ENCODE data around the gene RALGAPA2. TPM values are rescaled to one million over a fixed set of nuclear protein-coding genes. Genes with fewer than 3 reads are reported as not detected.

Gene RALGAPA2
- total RNA-seq, 2 donors from 2014 or later, result 27.8 to 28.5 TPM

DNA sequence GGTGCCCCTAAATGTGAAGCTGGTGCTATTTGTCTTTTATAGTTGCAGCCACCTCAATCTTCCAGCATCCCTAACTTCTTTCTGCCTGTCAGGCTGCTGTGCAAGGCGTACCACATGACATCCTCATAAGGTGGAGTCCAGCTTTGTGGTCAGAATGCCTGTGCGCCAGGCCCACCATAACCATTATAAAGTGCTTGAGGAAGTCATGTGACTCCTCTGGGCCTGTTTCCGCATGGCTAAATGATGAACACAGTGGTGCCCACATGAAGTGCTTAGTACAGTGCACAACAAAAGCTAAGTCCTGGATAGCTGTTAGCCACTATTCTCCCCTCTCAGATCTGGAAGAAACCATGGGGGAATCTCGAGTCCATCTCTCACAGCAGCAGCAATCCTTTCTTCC is 268.9 kb downstream of the RALGAPA2 start:
- no peak for DNase-seq (ENCODE audit: low spot score)
- H3K4me1 ChIP-seq, result peaks cover 0 to 5% of the 10 kb centered on the region in 2 donors
- no peak overlapping the region for H3K27ac ChIP-seq
- no peaks in the 10 kb centered on the region for H3K27me3 ChIP-seq
- H3K36me3 ChIP-seq, result no peaks in the 10 kb centered on the region
- TF ChIP-seq, protein P1, sequence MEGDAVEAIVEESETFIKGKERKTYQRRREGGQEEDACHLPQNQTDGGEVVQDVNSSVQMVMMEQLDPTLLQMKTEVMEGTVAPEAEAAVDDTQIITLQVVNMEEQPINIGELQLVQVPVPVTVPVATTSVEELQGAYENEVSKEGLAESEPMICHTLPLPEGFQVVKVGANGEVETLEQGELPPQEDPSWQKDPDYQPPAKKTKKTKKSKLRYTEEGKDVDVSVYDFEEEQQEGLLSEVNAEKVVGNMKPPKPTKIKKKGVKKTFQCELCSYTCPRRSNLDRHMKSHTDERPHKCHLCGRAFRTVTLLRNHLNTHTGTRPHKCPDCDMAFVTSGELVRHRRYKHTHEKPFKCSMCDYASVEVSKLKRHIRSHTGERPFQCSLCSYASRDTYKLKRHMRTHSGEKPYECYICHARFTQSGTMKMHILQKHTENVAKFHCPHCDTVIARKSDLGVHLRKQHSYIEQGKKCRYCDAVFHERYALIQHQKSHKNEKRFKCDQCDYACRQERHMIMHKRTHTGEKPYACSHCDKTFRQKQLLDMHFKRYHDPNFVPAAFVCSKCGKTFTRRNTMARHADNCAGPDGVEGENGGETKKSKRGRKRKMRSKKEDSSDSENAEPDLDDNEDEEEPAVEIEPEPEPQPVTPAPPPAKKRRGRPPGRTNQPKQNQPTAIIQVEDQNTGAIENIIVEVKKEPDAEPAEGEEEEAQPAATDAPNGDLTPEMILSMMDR (IDR thresholded peaks at IDR 0.05), result no peak
- H3K9me3 ChIP-seq, result no peaks in the 10 kb centered on the region
- no peak overlapping the region for H3K4me3 ChIP-seq

DNA sequence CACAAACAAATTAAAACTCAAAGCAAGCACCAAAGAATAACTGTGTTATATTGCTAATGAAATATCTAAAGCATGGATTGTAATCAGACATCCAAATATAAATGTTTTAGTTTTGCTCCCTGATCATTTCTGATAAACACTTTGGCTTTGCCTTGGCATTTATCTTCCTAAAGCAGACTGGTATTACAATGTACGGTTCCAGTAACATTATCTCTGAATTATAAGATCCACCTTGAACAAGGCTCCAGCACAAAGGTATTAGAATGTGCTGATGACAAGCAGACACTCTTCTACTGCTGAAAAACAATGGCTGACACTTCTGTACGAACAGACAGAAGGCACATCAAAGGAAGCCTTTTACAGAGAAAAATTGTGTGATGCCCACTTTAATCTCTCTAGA is 270.0 kb downstream of the RALGAPA2 start:
- peaks cover 0 to 5% of the 10 kb centered on the region in 2 donors for H3K4me1 ChIP-seq
- H3K9me3 ChIP-seq, result no peaks in the 10 kb centered on the region
- no peaks in the 10 kb centered on the region for H3K36me3 ChIP-seq
- TF ChIP-seq, protein P1 (IDR thresholded peaks at IDR 0.05), result no peak
- no peaks in the 10 kb centered on the region for H3K27me3 ChIP-seq
- no peak overlapping the region for H3K4me3 ChIP-seq
- no peak for DNase-seq (ENCODE audit: low spot score)
- no peak overlapping the region for H3K27ac ChIP-seq

DNA sequence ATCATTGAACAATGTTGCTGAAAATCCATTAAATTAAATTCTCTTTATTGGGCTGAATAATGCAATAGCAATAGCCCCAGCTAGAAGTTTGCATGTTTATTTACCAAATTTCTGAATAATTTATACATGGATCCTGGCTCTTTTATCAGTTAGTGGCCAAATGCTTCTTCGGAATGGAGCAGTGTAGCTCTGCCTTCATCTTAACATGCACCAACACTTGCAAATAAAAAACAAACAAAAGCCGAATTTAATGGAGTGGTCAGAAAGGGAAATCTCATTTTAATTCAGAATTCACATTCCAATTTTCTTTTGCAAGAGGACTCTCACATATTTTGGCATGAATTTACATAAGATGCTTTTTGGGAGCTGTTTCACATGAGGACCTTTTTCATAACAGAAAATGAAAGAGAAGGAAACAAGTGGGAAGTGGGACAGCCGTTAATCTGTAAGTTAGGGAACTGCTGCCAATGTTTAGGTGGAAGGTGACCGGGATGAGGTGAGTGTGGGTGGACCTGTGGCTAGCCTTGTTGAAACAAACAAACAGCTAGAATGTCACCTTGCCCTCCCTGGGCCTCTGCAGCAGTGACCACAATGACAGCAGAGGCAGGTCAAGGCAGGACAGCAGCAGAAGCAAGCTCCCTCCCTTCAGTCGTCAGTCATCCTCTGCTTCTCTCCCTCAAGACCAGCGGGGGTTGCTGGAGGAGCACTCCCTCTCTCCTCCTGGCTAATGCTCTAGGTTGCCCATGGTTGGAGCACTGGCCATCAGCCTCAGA is 271.4 kb downstream of the RALGAPA2 start:
- no peaks in the 10 kb centered on the region for H3K9me3 ChIP-seq
- H3K27me3 ChIP-seq, result no peaks in the 10 kb centered on the region
- no peaks in the 10 kb centered on the region for H3K36me3 ChIP-seq
- no peaks in the 10 kb centered on the region for H3K4me1 ChIP-seq
- H3K27ac ChIP-seq, result no peak overlapping the region
- no peak overlapping the region for H3K4me3 ChIP-seq
- TF ChIP-seq, protein P1 (IDR thresholded peaks at IDR 0.05), result no peak
- no peak for DNase-seq (ENCODE audit: low spot score)

DNA sequence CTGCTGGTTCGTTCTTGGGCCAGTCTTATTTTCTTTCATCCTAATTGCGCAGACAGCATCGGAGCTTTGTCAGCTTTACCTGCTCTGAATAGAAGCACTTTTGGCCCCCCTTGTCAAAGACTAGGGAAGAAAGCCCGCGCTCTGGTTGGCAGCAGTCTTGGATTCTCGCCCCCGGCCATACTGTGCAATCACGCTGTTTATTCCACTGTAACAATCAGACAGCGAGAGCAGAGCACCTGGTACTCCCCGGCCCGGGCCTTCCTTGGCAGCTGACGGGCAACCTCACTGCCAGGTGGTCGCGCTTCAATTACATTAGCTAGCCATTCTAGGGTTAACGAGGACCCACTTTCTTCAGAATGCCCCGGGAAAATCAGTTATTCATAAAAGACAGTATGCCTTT is 272.0 kb downstream of the RALGAPA2 start:
- no peak overlapping the region for H3K27ac ChIP-seq
- TF ChIP-seq, protein P1 (IDR thresholded peaks at IDR 0.05), result no peak
- no peaks in the 10 kb centered on the region for H3K4me1 ChIP-seq
- H3K27me3 ChIP-seq, result no peaks in the 10 kb centered on the region
- H3K9me3 ChIP-seq, result no peaks in the 10 kb centered on the region
- DNase-seq (ENCODE audit: low spot score), result no peak
- H3K36me3 ChIP-seq, result no peaks in the 10 kb centered on the region
- H3K4me3 ChIP-seq, result no peak overlapping the region

DNA sequence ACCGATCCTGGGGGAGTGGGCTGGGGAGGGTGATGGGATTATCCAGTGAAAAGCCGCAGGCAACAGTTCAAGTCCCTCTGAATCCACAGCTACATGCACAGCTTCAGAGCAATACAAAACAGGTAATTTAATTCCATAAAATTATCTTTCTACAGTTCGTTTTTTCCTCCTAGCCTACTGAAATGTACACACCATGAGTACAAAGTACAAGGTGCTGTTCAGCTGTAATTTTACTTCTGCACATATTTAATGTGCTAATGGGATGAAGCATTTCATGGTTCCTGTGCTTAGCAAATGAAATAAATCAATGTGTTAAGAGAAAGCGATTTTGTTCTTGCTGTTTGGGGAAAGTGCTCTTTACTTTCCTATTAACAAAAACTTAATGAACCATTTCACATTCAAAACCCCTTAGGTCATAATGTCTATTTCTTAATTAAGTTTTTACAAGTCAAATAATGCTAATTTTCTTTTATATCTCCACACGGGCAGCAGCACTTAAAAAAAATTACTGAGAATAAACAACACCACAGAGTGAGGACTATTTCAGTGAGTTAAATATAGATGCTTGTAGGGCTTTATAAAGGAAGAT is 272.7 kb downstream of the RALGAPA2 start:
- no peak for DNase-seq (ENCODE audit: low spot score)
- Histone ChIP-seq H3K4me1 (no peaks in the 10 kb centered on the region), H3K36me3 (no peaks in the 10 kb centered on the region), H3K27me3 (no peaks in the 10 kb centered on the region), H3K4me3 (no peak overlapping the region), H3K9me3 (no peaks in the 10 kb centered on the region), H3K27ac (no peak overlapping the region)
- TF ChIP-seq, protein P1 (IDR thresholded peaks at IDR 0.05), result no peak

All from right atrium auricular region (tissue), 2 donors.